NCI-H187 treated with DMSO at 0.1 percent for 48 hours (cell line): ENCODE results near the gene SMU1.
"Not testable (repeated sequence)": the region's sequence is repeated elsewhere in the genome, so short reads cannot be mapped to it uniquely, and the experiment has no call there.

ENCODE experiments used
- DNase-seq: peaks from one replicate; lab custom pipeline; 2025; lab: John Stamatoyannopoulos, UW

Gene SMU1

GRCh38 chr9:33013962-33014664 is 62.4 kb downstream of the SMU1 start:
- no peak for DNase-seq

- no peak for DNase-seq
These were observed 64.0 kb downstream of the SMU1 start for GRCh38 chr9:33012328-33013069.

GRCh38 chr9:33011831-33012230 is 64.6 kb downstream of the SMU1 start:
- no peak for DNase-seq

GRCh38 chr9:33007755-33008154 is 68.7 kb downstream of the SMU1 start:
- no peak for DNase-seq

GRCh38 chr9:33005335-33005734 is 71.1 kb downstream of the SMU1 start:
- not testable (repeated sequence) for DNase-seq

GRCh38 chr9:33000682-33001055 is 75.8 kb downstream of the SMU1 start:
- not testable (repeated sequence) for DNase-seq

GRCh38 chr9:32992595-32993238 is 83.8 kb downstream of the SMU1 start:
- DNase-seq = no peak

- no peak for DNase-seq
These were observed 84.4 kb downstream of the SMU1 start for GRCh38 chr9:32991897-32992594.
